Ectodermal cell (in vitro differentiated cells): ENCODE results near the gene HIVEP2.

ENCODE experiments used
- H3K27ac ChIP-seq: 2 replicates; pipeline ENCODE4 v1.7.0; 2013; ENCODE audit warnings: mild to moderate bottlenecking, low read depth, low read length; ENCODE audit not compliant: insufficient read depth, poor library complexity, severe bottlenecking
- H3K27me3 ChIP-seq: 2 replicates; pipeline ENCODE4 v1.7.0; 2013; ENCODE audit warnings: mild to moderate bottlenecking, low read length; ENCODE audit not compliant: insufficient read depth, control insufficient read depth, poor library complexity, severe bottlenecking
- H3K36me3 ChIP-seq: one replicate; pipeline ENCODE4 v1.7.0; 2013; ENCODE audit warnings: low read length; ENCODE audit not compliant: control insufficient read depth, insufficient read depth
- H3K4me1 ChIP-seq: one replicate; pipeline ENCODE4 v1.7.0; 2013; ENCODE audit warnings: low read length; ENCODE audit not compliant: control insufficient read depth, insufficient read depth
- H3K4me3 ChIP-seq: 2 replicates; pipeline ENCODE4 v1.7.0; 2013; ENCODE audit warnings: low read depth, low read length, control low read depth; ENCODE audit not compliant: insufficient read depth
- H3K9me3 ChIP-seq: 2 replicates; pipeline ENCODE4 v1.7.0; 2013; ENCODE audit warnings: mild to moderate bottlenecking, low read length, moderate library complexity; ENCODE audit not compliant: control insufficient read depth
- WGBS, 2 experiments: methylation state at CpG; one replicate each; pipeline ENCODE4 v1.1.7; 2013; ENCODE audit warnings: missing lambda C conversion rate in 2 of 2; 5-methylcytosine and 5-hydroxymethylcytosine counted together

Gene HIVEP2

DNA sequence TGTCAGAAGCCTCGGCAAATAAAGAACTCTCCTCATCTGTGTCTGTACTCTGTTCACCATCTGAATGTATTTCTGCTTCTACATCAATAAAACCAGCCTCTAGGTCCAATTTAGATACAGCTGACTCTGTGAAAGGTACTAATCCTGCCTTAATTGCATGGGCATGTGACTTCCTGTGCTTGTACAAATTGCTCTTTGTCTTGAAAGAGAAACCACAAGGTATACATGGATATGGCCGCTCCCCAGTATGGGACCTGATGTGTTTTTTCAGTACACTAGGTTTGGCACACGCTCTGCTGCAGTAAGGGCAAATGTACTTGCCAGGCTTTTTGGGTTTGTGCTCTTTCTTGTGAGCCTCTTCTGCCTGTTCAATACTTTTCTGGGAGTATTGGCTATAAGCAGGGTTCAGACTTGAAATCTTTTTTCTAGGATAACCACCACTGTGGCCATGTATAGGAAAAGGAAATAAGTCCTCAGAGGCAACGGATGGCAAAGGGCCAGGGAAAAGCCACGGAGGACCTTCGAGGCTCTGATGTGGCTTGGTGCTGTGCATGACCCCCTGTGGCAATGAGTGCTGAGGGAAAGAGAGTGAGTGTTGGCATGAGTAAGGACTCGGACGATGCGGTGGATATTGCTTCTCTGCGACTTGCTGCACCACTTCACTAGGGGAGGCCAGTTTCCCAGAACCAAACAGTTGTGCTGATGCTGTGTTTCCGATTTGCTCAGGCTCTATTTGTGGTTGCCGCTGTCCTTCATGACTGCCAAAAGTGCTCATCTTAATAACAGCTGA is 170.9 kb downstream of the HIVEP2 start:
- no peaks in the 10 kb centered on the region for H3K9me3 ChIP-seq
- no peak overlapping the region for H3K4me3 ChIP-seq
- H3K36me3 ChIP-seq: no peaks in the 10 kb centered on the region
- no peaks in the 10 kb centered on the region for H3K27me3 ChIP-seq
- WGBS, 2 experiments: 93 to 95% methylated on average over 12 of the region's 12 CpGs
- no peak overlapping the region for H3K27ac ChIP-seq
- no peaks in the 10 kb centered on the region for H3K4me1 ChIP-seq

DNA sequence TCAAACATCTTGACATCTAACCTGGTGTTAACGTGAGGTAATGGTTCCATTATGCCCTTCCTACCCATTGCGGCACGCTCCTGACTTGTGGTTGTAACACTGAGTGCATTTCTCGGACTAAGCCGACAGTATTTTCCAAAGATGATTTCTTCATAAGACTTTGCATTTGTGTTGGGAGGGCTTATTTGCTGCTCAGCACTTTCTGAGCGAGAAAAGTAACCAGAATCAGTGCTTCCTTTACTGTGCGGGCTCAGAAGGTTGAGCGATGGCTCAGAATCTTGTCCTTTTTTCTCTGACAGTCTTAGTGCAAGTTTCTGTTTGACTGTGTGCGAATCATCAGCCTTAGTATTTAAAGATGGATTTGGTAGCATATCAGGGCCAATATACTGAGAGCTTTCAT is 171.7 kb downstream of the HIVEP2 start:
- Histone ChIP-seq H3K4me1 (no peaks in the 10 kb centered on the region), H3K27ac (no peak overlapping the region), H3K27me3 (no peaks in the 10 kb centered on the region), H3K9me3 (no peaks in the 10 kb centered on the region), H3K4me3 (no peak overlapping the region), H3K36me3 (no peaks in the 10 kb centered on the region)
- 95 to 97% methylated on average over 9 of the region's 9 CpGs for WGBS, 2 experiments

DNA sequence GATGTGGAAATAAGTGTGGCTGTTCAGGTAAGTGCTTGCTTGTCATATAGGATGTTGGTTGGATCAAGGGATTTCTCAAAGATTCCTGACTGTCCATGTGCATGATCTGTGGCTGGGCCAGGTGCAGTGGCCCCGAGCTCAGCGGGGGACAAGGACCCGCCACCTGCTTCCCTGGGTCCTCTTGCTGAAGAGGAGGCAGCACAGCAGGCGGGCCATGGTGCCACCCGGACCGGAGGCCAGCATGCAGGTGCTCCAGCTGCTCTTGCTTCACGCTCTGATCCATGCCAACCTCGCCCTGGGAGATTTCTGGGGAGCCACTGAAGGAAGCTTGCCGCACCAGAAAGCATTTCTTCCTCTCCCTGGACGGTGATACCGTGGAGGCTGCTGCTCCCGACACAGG is 173.8 kb downstream of the HIVEP2 start:
- no peaks in the 10 kb centered on the region for H3K9me3 ChIP-seq
- no peaks in the 10 kb centered on the region for H3K4me1 ChIP-seq
- H3K36me3 ChIP-seq: no peaks in the 10 kb centered on the region
- 93 to 95% methylated on average over 12 of the region's 12 CpGs for WGBS, 2 experiments
- H3K27me3 ChIP-seq: no peaks in the 10 kb centered on the region
- no peak overlapping the region for H3K4me3 ChIP-seq
- H3K27ac ChIP-seq: no peak overlapping the region

DNA sequence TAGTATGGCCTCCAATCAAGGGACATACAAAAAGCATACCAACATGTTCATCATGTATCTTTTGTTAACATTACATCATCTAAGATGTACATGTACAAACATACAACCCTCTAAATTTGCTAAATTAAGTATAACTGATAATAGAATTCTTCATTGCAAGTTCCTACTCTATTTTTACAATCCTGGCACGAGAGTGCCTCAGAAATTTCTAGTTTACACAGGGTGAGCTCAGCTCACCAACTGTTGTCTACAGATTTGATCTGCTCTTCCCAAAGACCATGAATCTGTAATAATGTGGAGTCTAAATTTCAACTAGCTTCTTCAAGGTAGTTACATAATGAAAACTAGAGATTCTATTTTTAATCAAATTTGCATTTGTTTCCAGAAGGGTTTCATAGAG is 179.7 kb downstream of the HIVEP2 start:
- H3K27ac ChIP-seq: no peak overlapping the region
- WGBS, 2 experiments: 93 to 100% methylated on average over 1 of the region's 1 CpG

DNA sequence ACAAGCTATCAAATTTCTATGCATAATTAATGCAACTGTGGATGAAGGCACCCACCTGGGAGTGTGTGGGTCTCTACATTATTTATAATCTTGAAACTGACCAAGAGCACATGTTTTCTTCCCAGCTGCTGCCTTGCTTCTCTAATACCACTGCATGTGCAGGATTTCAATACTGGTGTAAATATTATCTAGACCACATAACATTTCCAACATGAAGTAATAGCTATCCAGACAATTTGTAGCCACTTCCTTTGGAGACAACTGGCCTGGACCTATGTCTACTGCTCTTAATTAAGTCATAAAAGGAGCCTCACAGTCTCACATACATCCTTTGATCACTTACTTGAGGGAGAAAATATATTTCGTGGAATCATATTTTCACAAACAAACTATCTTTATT is 180.7 kb downstream of the HIVEP2 start:
- Histone ChIP-seq H3K27me3 (no peaks in the 10 kb centered on the region), H3K9me3 (no peaks in the 10 kb centered on the region), H3K4me1 (no peaks in the 10 kb centered on the region), H3K36me3 (no peaks in the 10 kb centered on the region), H3K4me3 (no peak overlapping the region), H3K27ac (no peak overlapping the region)
- WGBS, 2 experiments: no CpG with 5 or more reads among the region's 1 CpG

More for the DNA sequence above, 179.7 kb downstream of the HIVEP2 start:
- H3K4me3 ChIP-seq: no peak overlapping the region
- H3K27me3 ChIP-seq: no peaks in the 10 kb centered on the region
- H3K9me3 ChIP-seq: no peaks in the 10 kb centered on the region
- H3K4me1 ChIP-seq: no peaks in the 10 kb centered on the region
- H3K36me3 ChIP-seq: no peaks in the 10 kb centered on the region

DNA sequence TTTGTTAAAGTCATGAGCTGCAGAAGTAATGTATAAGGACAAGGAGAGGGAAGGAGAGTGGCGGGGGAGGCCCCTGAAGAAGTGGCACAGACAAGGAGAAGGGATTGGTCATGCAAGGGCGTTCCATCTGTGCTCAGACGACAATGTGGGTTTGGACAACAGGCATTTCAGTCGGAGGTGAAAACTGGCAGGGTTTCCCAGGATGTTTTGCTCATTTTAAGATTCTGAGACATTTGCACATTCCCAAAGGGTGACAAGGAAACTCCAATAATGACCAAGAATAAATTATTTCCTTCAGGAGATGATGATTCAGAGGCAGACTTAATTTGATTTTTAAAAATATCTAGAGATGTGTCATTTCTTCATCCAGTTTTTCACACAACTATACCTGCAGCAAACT is 181.8 kb downstream of the HIVEP2 start:
- Histone ChIP-seq H3K9me3 (no peaks in the 10 kb centered on the region), H3K4me1 (no peaks in the 10 kb centered on the region), H3K36me3 (no peaks in the 10 kb centered on the region), H3K4me3 (no peak overlapping the region), H3K27ac (no peak overlapping the region), H3K27me3 (no peaks in the 10 kb centered on the region)
- 90 to 94% methylated on average over 4 of the region's 4 CpGs for WGBS, 2 experiments

DNA sequence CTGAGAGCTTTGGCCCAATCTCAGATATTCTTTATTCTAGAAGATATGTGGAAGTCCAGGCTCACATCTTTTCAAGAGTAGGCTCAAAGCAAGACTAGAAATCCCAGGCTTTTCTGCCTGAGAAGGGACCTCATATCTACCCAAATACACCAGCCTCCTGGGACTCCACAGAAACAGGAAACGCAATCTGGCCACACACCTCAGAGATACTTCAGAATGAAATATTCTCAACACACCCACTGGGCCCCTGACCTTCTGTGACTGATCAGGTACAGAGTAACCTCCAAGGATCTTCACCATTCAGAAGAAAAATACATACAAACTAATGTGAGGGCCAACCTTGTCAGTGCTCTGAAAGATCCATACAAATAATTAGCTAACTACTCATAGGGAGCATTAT is 183.2 kb downstream of the HIVEP2 start:
- H3K4me3 ChIP-seq: no peak overlapping the region
- H3K27me3 ChIP-seq: no peaks in the 10 kb centered on the region
- WGBS, 2 experiments: 89 to 95% methylated on average over 1 of the region's 1 CpG
- H3K27ac ChIP-seq: no peak overlapping the region
- no peaks in the 10 kb centered on the region for H3K9me3 ChIP-seq
- no peaks in the 10 kb centered on the region for H3K36me3 ChIP-seq
- H3K4me1 ChIP-seq: no peaks in the 10 kb centered on the region

DNA sequence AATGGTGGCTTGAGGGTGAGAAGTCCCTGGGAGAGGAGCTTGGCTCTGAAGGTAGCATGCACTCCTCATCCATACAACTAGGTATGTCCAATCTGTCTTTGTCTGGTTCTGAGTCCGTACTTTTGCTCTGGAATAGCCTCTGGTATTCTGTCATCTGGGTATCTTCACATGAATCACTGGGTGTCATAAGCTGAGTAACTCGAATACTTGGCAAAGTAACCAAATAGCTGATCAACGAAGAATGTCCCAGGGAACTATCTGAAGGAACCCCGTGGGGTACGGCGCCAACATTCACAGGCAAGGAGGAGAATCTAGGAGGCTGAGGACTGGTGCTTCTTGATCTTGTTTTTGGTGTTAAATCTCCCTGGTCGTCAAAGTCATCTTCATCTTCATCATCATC is 184.8 kb downstream of the HIVEP2 start:
- no peaks in the 10 kb centered on the region for H3K36me3 ChIP-seq
- WGBS, 2 experiments: 92 to 94% methylated on average over 7 of the region's 7 CpGs
- H3K27ac ChIP-seq: no peak overlapping the region
- H3K4me3 ChIP-seq: no peak overlapping the region
- H3K27me3 ChIP-seq: no peaks in the 10 kb centered on the region
- H3K4me1 ChIP-seq: no peaks in the 10 kb centered on the region
- H3K9me3 ChIP-seq: no peaks in the 10 kb centered on the region

DNA sequence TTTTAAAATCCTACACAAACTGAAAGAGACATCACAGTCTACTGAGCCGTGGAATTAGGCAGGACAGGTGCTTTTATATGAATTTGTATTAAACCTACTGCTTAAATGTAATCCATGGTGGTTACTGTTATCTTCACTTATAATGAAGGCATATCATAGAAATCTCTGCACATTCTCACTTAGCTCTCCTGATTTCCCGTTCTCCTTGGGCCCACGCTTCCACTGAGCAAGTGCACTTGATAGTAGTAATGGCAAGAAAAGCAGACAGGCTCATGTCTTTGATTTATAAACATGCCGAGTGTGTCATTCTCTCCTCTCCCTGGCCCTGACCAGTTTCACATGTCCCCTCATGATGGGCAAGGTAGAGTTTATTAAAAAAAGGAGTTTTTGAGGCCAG is 186.3 kb downstream of the HIVEP2 start:
- Histone ChIP-seq H3K4me1 (no peaks in the 10 kb centered on the region), H3K36me3 (no peaks in the 10 kb centered on the region), H3K27ac (no peak overlapping the region), H3K9me3 (no peaks in the 10 kb centered on the region), H3K27me3 (no peaks in the 10 kb centered on the region), H3K4me3 (no peak overlapping the region)
- 94 to 97% methylated on average over 4 of the region's 4 CpGs for WGBS, 2 experiments

DNA sequence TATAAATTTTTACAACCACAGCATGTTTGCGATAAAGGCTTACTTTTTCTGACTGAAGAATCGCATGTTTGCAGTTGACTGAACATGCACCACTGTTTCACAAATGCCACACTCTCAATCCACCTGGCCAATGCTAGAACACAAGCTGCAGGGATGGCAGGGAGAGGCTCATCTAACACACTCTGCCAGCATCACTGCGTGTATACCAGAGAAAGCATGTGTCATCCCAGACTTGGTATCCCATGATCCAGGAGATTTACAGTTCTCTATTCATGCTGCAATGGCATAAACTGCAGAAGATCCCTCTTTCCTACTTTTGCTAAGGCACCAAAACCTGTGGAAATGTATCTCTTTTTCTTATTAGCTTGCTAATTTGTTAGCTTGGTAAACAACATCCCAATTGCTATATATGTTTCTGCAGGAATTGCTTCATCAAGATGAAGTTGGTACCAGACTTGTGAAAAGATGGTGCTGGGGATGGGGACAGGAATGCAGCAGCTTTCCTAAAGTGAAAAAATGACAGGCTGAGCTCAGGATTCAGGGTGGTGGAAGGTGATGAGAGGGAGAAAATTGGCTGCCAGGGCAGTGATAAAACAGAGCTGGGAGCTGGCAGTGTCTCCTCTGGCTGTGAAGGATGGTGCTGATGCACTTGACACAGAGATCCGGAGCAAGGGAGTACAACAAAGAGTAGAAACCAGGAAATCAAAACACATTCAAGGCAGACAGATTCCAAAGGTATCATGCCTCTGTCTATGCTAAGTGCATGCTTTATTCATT is 186.9 kb downstream of the HIVEP2 start:
- Histone ChIP-seq H3K27ac (no peak overlapping the region), H3K4me3 (no peak overlapping the region), H3K27me3 (no peaks in the 10 kb centered on the region), H3K9me3 (no peaks in the 10 kb centered on the region), H3K36me3 (no peaks in the 10 kb centered on the region), H3K4me1 (no peaks in the 10 kb centered on the region)
- WGBS, 2 experiments: 93 to 95% methylated on average over 4 of the region's 4 CpGs
